Superior temporal gyrus (tissue), 1 donor: Measurements from ENCODE around the gene MUC2.

Experiments
- DNase-seq: peaks from one replicate; pipeline ENCODE4 v3.0.0-alpha.2; 2016; ENCODE audit errors: extremely low spot score

MUC2 gene

DNA sequence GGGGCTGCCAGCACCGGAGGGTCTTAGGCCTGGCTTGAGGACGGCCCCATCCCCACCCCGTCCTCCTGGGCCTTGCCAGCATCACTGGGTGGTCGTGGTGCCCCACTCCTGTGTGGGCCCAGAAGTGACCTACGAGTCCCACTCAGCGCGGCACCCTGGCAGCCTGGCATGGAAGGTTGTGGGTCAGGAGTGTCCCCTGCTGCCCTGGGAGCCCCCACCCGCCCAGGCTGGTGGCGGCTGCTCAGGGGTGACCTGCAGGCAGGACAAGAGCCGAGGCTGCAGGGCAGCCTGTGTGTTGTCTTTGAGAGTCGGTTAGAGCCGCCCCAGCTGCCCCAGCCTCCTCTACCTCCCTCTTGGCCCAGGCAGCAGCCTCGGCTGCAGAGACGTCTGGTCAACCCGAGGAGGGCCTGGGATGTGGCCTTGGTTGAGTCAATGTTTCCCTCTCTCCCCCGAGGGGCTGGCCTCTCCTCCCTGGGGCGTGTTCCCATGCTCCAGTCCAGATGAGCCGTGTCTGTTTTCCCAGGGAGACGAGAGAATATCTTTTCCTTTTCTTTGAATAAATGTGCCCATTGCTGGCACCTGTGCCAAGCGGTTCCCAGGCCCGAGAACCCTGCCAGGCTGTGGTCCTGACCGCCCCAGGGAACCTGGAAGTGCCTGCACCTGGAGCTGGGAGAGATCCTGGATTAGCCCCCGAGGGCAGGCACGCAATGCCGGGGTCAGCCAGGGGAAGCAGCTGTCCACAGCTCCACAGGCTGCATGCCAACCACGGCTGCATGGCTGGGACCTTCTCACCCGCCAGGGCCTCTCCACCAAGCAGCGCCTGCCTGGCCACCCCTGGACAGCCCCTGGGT, 47.4 kb downstream of the MUC2 start:
- no peak for DNase-seq

GRCh38 chr11:1122664-1123002, 48.0 kb downstream of the MUC2 start:
- no peak for DNase-seq

DNA sequence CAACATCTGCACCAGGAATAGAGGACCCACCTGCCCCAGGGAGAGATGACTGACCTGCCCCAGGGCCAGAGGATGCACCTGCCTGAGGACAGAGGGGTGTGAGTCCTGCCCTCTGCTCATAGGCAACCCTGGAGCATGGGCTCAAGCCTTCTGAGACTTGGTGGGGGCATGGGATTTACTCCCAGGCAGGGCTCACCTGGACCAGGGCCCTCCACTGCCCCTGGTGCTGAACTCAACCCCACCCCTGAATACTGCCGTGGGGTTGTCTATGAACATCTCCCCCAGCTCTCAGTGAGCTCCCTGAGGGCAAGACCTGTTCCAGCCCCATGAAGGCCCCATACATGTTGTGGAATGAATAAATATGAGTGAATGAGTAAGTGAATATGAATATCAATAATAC, 49.3 kb downstream of the MUC2 start:
- DNase-seq: no peak
